HG03565 (cell line): ENCODE data around the gene KERA.

Experiments used
- ATAC-seq: cut with Tn5 transposase; IDR thresholded peaks from one replicate; pipeline ENCODE4 v1.9.1; 2021; ENCODE audit warnings: mild to moderate bottlenecking, moderate library complexity; ENCODE audit not compliant: unreplicated experiment

The KERA gene

DNA sequence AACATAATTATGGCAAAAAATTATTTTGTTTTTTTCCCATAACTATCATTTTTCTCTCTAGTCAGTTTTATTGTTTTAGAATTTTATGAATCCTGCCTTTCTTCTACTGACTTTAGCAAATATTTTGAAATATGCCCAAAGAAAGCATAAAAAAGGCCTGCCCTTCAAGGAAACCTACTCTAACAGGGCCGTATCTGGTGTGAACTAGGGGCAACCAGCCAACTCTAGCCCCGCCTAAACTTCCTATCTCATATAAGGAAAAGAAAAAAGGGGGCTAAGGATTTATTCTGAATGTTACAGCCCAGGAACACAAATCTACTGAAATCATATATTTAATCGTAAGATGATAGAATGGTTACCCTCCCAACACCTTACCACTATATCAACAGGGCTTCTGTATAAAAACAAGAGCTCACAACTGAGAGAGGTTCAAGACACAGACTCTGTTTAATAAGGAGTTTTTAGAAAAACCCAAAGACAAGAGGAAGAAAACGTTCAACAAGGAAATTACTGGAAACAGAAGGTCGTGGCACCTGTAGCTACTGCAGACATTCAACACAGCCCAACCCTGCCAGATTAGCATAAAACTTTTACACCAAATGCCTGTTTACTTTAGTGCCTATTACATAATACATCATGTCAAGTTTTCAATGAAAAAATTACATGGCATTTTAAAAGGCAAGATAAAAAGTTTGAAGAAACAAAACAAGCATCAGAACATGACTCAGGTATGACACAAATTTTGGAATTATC is 40.1 kb downstream of the KERA start:
- no peak for ATAC-seq

DNA sequence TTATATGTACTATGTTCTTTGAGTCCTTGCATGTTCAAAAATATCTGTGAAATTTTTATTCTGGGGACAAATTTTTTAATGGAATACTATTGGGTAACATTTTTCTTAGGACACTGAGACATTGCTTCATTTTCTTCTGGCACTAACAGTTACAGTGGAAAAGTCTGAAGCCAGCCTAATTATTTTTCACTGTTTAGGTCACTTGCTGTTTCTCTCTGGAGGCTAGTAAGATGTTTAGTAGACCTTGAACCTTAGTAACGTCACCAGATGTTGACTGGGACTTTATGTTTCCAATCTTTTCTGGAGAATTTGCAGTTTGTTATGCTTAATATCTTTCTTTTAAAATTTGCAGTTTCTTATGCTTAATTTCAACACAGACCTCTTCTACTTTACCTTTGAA is 40.8 kb downstream of the KERA start:
- ATAC-seq: no peak

DNA sequence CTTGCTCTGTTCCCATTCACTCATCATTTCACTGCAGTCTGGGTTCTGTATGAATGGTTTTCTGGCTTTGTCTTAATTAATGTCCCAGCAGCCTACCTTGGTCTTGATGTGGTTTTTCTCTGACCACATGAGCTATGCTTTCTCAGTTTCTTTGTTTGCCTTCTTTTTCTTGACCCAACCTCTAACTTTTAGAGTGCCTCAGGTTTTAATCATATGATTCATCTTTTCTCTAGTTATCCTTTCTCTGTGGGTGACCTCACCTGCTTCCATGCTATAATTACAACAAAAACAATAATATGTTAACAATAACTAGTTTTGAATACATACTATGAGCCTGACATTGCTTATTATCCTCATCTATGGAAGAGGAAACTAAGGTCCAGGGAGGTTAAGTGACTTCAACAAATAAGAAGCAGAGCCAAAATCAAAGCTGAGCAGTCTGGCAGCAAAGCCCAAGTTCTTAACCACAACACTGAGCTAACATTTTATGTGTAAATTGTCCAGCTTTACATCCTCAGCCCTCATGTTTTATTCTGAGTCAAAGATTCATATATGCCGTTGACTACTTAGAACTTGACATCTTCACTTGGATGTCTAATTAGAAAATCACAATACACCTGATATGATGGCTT is 48.4 kb downstream of the KERA start:
- peak; percentile 91 for ATAC-seq

DNA sequence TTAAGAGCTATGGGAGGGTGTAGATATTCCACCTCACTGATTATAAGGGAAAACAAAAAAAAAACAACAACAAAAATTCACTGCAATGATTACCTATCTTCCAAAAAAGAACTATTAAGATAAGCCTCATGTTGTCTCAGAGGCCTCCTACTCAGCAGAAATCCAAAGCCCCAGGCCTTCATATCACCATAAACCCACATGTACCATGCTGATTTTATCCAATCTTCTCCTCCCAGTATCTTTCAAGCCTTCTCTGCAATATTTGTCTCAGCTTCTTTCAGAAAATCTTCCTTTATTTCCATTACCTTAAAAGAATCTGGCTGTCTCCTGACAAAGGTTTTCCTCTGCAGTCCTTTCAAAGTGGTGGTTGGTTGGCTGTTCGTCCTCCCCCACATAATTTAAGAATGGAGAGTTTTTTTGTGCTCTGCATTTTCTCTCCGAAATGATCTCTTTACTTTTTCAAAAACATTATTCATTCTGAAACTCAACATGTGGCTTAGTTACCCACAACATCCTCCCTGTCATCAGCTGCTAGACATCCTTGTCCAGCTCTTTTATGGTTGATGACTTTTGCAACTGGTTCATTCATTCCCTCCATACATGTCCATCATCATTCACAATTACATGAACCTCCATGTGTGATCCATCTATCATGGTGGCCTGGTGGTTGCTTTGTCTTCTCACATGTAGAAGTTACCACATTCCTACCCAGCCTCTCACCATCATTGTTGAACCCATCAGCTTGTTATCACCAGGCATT is 50.1 kb downstream of the KERA start:
- peak; percentile 58 for ATAC-seq

DNA sequence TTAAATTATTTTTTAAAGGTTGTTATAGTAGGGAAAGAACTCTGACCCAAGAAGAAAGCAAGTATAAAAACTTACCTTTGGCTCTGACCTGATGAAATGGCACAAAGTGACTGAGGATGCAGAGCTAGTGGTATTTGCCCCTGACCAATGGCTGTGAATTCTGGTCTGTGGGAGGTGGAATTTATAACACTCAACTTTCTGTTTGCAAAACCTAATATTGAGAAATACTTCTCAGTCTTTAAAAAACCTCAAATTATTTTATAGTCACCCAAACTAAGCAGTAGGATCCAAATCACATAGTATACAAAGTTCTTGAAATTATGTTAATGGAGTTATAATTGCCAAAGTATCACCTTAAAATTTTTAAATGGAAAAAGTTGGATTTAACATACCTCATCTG is 53.0 kb downstream of the KERA start, which contains the start of gene EPYC:
EPYC (minus strand) TSS at position 101 of the 400 bp plus-strand sequence. CDS start 2,407 bp downstream, outside the sequence.
- ATAC-seq: no peak

DNA sequence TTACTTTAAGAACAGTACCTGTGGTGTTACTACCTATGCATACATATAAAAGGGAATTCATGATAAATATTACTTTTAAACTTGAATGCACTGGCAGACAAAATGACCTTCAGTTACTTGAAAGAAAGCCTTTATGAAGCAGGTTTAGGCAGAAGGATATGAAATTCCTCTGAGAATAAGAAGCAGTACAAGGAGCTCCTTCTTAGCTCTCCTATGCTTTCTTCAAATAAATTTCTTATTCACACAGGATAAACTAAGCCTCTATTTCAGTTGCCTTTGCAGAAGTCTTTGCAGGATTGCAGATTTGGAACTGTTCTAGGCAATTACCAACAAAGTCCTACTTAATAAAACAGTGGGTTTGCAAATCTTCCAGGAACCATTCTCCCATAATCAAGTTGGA is 54.1 kb downstream of the KERA start:
- no peak for ATAC-seq

DNA sequence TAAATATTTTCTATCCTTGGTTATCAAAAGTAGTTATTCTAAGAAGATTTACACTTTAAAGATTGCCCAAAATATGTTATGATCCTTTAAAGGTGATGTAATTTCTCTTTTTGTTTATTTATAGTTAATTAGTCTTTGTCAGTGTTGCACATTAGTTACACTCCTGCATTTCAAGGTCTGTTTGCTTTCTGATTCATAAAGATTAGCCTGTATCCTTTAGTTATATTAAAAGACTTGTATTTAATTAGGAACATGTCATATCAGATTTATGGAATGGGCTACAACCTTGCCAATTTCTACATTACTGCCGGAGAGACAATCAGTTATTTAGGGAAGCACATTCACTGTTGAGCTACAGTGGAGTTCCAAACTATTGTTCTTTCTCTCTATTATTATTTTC is 56.5 kb downstream of the KERA start:
- ATAC-seq: no peak
